Cardiac fibroblast (primary cell): ENCODE data around the gene COMP.
"Not testable (repeated sequence)": the region's sequence is repeated elsewhere in the genome, so short reads cannot be mapped to it uniquely, and the experiment has no call there.

Experiments
- DNase-seq, 2 donors: peaks; one replicate each; pipeline versions ENCODE4 v3.0.0 to v3.0.0-alpha.2; 2010; ENCODE audit warnings: low read depth in 2 of 2
- H3K4me3 ChIP-seq, 2 donors: replicated peaks in 1 of 2; 1 replicate in 1 of 2; 2 replicates in 1 of 2; pipeline ENCODE4 v1.5.1; 2011; ENCODE audit warnings: low read depth in 2 of 2, low read length in 2 of 2, mild to moderate bottlenecking in 2 of 2, moderate library complexity in 1 of 2
- TF ChIP-seq, protein P1 (sequence below): IDR thresholded peaks from one replicate; pipeline ENCODE4 v1.5.1; 2011; ENCODE audit warnings: low read depth, mild to moderate bottlenecking, low read length, inconsistent platforms

COMP gene

DNA sequence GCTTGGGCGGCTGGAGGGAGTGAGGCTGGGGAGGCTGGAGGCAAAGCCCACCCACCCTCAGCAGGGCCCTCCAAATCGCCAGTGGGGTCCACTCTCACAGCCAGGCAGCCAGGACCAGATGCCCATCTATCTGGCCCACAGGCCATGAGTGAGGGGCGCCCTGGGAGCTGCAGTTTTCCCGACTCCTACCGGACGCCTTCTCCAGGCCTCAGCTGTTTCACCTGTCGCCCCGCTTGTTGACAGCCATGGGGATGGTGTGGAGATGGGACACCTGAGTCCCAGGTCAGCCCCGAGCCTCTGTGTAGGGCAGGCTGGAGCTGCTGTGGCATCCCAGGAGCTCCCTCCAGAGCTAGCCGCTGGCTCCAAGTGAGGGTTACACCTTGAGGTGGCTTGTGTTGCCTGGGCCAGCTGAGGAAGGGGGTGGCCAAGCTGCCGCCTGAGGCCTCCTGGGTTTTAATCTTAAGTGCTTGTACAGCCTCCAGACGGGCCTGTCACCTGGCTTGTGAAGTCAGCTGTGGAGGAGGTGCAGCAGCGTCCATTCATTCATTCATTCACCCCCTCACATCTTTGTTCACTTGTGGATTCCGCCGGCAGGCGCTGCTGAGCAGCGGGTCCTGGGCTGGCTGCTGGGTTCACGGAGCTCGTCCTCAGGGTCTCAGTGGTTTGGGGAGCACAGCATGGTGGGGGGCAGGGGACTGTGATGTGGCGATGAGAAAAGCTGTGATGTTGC lies 52.0 kb downstream of the COMP start:
- DNase-seq, result no peak
- TF ChIP-seq, protein P1, sequence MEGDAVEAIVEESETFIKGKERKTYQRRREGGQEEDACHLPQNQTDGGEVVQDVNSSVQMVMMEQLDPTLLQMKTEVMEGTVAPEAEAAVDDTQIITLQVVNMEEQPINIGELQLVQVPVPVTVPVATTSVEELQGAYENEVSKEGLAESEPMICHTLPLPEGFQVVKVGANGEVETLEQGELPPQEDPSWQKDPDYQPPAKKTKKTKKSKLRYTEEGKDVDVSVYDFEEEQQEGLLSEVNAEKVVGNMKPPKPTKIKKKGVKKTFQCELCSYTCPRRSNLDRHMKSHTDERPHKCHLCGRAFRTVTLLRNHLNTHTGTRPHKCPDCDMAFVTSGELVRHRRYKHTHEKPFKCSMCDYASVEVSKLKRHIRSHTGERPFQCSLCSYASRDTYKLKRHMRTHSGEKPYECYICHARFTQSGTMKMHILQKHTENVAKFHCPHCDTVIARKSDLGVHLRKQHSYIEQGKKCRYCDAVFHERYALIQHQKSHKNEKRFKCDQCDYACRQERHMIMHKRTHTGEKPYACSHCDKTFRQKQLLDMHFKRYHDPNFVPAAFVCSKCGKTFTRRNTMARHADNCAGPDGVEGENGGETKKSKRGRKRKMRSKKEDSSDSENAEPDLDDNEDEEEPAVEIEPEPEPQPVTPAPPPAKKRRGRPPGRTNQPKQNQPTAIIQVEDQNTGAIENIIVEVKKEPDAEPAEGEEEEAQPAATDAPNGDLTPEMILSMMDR, result no peak
- H3K4me3 ChIP-seq, result no peak overlapping the region

DNA sequence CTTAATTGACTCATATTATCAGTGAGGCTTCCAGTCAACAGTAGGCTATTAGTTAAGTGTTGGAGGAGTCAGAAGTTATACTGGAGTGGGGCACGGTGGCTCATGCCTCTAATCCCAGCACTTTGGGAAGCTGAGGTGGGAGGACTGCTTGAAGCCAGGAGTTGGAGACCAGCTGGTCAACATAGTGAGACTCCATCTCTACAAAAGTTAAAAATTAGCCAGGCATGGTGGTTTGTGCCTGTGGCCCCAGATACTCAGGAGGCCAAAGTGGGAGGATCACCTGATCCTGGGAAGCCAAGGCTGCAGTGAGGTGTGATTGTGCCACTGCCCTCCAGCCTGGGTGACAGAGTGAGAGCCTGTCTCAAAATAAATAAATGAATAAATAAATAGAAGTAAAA lies 53.2 kb downstream of the COMP start:
- TF ChIP-seq, protein P1, result no peak
- no peak for DNase-seq
- H3K4me3 ChIP-seq, result no peak overlapping the region

DNA sequence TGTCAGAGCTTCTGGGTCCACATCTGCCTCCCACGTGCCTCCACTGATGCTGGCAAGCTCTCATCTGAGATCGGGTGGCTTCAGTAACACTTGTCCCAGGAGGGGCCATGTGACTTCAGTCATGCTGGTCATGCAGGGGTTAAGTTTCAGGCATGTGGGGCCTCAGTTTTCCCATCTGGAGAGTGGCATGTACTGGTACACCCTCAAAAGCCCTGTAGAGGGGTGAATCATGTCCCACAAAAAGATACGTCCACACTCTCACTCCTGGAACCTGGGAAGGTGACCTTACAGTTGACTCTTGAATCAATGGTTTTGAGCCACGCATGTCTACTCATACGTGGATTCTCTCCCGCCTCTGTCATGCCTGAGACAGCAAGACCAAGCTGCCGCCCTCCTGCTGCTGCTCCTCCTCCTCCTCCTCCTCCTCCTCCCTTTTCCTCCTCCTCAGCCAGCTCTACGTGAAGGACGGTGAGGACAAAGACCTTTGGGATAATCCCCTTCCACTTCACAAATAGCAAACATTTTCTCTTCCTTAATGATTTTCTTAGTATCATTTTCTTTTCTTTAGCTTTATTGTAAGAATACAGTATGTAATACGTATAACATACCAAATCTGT lies 53.7 kb downstream of the COMP start:
- DNase-seq, result no peak
- TF ChIP-seq, protein P1, result no peak
- no peak overlapping the region for H3K4me3 ChIP-seq

DNA sequence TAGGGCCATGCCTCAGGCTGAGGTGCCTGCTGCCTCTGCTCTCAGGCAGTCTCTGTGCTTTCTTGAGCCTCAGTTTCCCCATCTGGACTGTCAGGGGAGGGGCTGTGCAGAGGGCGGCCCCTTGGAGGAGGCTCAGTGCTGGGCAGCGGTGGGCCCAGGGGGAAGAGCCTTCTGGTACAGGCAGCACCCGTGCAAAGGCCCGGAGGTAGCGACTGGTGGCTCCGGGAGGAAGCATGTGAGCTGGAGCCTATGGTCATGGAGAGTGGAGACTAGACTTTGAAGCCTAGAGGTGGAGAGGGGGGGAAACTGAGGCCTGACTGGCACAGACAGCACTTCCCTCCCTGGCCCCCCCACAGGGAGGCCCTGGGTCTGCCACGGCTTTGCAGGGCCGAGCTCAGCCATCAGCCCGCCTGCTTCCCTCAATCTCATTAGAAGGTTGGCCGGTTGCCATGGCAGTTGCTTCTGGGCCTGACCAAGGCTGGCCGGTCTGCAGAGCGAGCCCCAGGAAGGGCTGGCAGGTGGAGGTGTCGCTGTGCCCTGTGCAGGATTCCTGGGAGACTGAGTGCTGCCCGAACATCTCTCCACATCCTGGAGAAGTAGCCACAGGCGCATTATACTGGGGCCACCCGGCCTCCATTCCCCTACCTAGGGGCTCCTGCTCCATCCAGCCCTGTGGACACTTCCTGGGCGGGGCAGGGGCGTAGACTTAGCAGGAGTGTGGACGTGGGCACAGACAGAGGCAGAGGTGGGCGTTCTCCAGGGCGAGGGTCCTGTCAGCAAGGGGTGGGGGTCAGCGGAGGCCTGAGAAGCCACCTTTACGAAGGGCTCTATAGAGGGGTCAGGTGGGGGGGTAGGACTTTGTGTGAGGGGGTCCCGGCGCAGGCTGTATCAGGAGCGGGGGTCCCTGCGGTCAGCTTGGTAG lies 54.4 kb downstream of the COMP start:
- TF ChIP-seq, protein P1, result no peak
- H3K4me3 ChIP-seq, result no peak overlapping the region
- DNase-seq, result no peak

DNA sequence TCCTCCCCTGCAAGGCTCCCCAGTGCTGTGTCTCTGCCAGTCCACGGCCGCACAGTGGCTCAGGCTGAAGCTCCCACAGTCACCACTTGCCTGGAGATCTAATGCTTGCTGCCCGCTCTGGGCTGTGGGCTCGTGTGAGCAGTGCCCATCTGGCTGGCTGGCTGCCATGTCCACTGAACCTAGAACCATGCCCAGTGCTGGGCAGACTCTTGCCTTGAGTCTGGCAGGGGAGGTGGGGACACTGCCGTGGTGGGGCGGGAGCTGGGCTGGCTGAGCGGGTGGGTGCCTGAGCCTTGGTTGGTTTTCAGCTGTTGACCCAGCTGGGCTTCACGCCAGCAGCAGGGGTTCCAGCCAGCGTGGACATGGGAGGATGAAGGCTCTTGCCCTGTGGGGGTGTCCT lies 55.4 kb downstream of the COMP start:
- H3K4me3 ChIP-seq, result no peak overlapping the region
- DNase-seq, result no peak
- TF ChIP-seq, protein P1, result no peak

DNA sequence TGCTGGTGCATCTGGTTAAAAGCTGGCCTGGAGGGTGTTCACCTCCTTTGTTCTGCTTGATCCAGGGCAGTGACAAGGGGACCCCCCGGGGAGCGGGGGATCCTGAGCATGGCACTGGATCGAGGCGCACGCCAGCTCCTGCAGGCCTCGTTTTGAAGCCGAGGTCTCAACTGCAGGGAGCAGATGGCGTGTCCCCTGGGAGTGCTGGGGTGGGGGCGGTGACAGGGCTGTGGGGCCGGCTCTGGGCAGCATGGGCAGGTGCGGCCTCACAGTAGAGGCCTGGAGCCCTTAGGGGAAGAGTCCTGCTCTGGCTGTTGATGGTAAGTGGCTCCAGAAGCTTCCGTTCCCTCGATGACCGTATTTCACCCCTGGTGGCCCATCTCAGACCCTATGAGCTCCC lies 55.8 kb downstream of the COMP start:
- DNase-seq, result no peak
- no peak overlapping the region for H3K4me3 ChIP-seq
- TF ChIP-seq, protein P1, result no peak

DNA sequence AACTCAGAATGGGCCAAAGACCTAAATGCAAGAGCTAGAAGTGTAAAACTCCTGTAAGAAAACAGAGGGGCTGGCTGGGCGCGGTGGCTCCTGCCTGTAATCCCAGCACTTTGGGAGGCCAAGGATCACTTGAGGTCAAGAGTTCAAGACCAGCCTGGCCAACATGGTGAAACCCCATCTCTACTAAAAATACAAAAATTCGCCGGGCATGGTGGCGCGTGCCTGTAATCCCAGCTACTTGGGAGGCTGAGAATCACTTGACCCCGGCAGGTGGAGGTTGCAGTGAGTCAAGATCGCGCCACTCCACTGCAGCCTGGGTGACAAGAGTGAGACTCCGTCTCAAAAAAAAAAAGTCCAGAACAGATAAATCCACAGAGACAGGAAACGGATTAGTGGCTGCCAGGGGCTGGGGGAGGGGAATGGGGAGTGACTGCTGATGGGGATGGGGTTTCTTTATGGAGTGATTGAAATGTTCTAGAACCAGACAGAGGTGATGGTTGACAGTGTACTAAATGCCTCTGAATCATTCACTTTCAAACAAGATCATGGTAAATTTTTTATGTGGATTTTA lies 57.3 kb downstream of the COMP start:
- not testable (repeated sequence) for H3K4me3 ChIP-seq, DNase-seq
